H1 (cell line): ENCODE data around the gene FHL1. TPM values are rescaled to one million over a fixed set of nuclear protein-coding genes. Genes with fewer than 3 reads are reported as not detected.

ENCODE experiments used
- CHD1 ChIP-seq: IDR thresholded peaks from 2 replicates; pipeline ENCODE4 v1.6.1; 2012; ENCODE audit warnings: low read depth, low read length, improper control_type of control experiment
- JUND ChIP-seq: IDR thresholded peaks from 2 replicates; pipeline ENCODE4 v1.6.1; 2011; ENCODE audit warnings: mild to moderate bottlenecking, improper control_type of control experiment, low read length
- MAFK ChIP-seq: IDR thresholded peaks from 2 replicates; pipeline ENCODE4 v1.6.1; 2012; ENCODE audit warnings: low read depth, mild to moderate bottlenecking, improper control_type of control experiment, low read length
- RNF2 ChIP-seq: fragments of 200-900, 300-1000 bp; sonication (generic); IDR thresholded peaks from 2 replicates; pipeline ENCODE4 v1.7.1; 2016; ENCODE audit warnings: borderline replicate concordance, low read depth, mild to moderate bottlenecking, antibody characterized with exemption, low read length; ENCODE audit not compliant: poor library complexity, severe bottlenecking; ENCODE audit errors: missing control alignments
- SIN3A ChIP-seq, 2 experiments: IDR thresholded peaks in 1 of 2; conservative IDR thresholded peaks in 1 of 2; 2 replicates each; pipeline ENCODE4 v1.6.1; 2011 to 2012; ENCODE audit warnings: low read length in 2 of 2, improper control_type of control experiment in 1 of 2, low read depth in 1 of 2, mild to moderate bottlenecking in 1 of 2
- polyA plus RNA-seq, 7 experiments: library from polyadenylated mRNA; depleted of rRNA in 3 of 7; stranded (reverse) in 5 of 7; unstranded in 2 of 7; fragments of >200 nt in 5 of 7; fragments of 200-250 nt in 2 of 7; gene quantifications; 1 replicate in 5 of 7; 2 replicates in 1 of 7; 4 replicates in 1 of 7; pipeline versions ENCODE4 v1.2.1 to v1.2.3, GENCODE V29; 2011 to 2013; ENCODE audit warnings: missing spikeins in 2 of 7, mixed read lengths in 2 of 7
- total RNA-seq: library from RNA; stranded (reverse); fragmentation: NEBNext Ultra II Directional; extraction: Animal tissue kit (Norgen Biotek cat#: 25700); gene quantifications from 2 replicates; pipeline ENCODE4 v1.2.1, GENCODE V29; 2021

Gene FHL1
- total and polyA plus RNA-seq, 2 of the 8 experiments (the other 6 are each of a cell fraction or from before 2014, with no cell fraction given): 45.0 to 56.5 TPM

GRCh38 chrX:136207546-136207945 is 60.2 kb downstream of the FHL1 start (continued):
- TF ChIP-seq CHD1: no peak
- no peak for TF ChIP-seq MAFK
- no peak for TF ChIP-seq JUND
- TF ChIP-seq RNF2: no peak
- no peak for TF ChIP-seq SIN3A (conservative IDR thresholded peaks at IDR 0.05 in 1 of 2, IDR thresholded peaks at IDR 0.05 in 1 of 2; ENCODE audit: low read depth in 1 of 2, low read length in 2 of 2)
